Karpas-422 (cell line): ENCODE results near the gene CAMK4. TPM values are rescaled to one million over a fixed set of nuclear protein-coding genes. Genes with fewer than 3 reads are reported as not detected.
"Not testable (repeated sequence)": the region's sequence is repeated elsewhere in the genome, so short reads cannot be mapped to it uniquely, and the experiment has no call there.

Experiments
- DNase-seq: peaks from one replicate; pipeline ENCODE4 v3.0.0-alpha.2; 2015
- H2AFZ ChIP-seq: fragments of 200-600 bp; sonication (generic); 2 replicates; pipeline ENCODE4 v1.6.1; 2014; ENCODE audit warnings: antibody characterized with exemption, low read length, mixed read lengths
- H3K27ac ChIP-seq: fragments of 200-600 bp; sonication (generic); 2 replicates; pipeline ENCODE4 v1.5.1; 2014; ENCODE audit warnings: mild to moderate bottlenecking, low read length, moderate library complexity
- H3K27me3 ChIP-seq: fragments of 200-600 bp; sonication (generic); 2 replicates; pipeline ENCODE4 v1.6.1; 2014; ENCODE audit warnings: low read length, mixed read lengths
- H3K36me3 ChIP-seq: fragments of 200-600 bp; sonication (generic); 2 replicates; pipeline ENCODE4 v1.6.1; 2014; ENCODE audit warnings: low read length, mixed read lengths; ENCODE audit not compliant: insufficient read depth
- H3K4me1 ChIP-seq: fragments of 200-600 bp; sonication (generic); 2 replicates; pipeline ENCODE4 v1.6.1; 2014; ENCODE audit warnings: mild to moderate bottlenecking, low read length, mixed read lengths
- H3K4me2 ChIP-seq: fragments of 200-600 bp; sonication (generic); 2 replicates; pipeline ENCODE4 v1.6.1; 2014; ENCODE audit warnings: low read length, low read depth, mild to moderate bottlenecking; ENCODE audit not compliant: poor library complexity, severe bottlenecking
- H3K4me3 ChIP-seq: fragments of 200-600 bp; sonication (generic); 2 replicates; pipeline ENCODE4 v1.5.1; 2014; ENCODE audit warnings: mild to moderate bottlenecking, antibody characterized with exemption, low read length, mixed read lengths
- H3K79me2 ChIP-seq: fragments of 200-600 bp; sonication (generic); 2 replicates; pipeline ENCODE4 v1.6.1; 2014; ENCODE audit warnings: mild to moderate bottlenecking, low read length, mixed read lengths
- H3K9ac ChIP-seq: fragments of 200-600 bp; sonication (generic); 2 replicates; pipeline ENCODE4 v1.6.0; 2014; ENCODE audit warnings: low read length
- H3K9me2 ChIP-seq: fragments of 200-600 bp; sonication (generic), shearing (Covaris generic); replicated peaks from 2 replicates; pipeline ENCODE4 v1.6.0; 2014; ENCODE audit warnings: mild to moderate bottlenecking, low read length, moderate library complexity; ENCODE audit not compliant: insufficient read depth
- H3K9me3 ChIP-seq: fragments of 300-700, 200-600 bp; sonication (generic); 2 replicates; pipeline ENCODE4 v1.6.1; 2014; ENCODE audit warnings: low read length, mixed read lengths
- H4K20me1 ChIP-seq: fragments of 200-600 bp; sonication (generic); 2 replicates; pipeline ENCODE4 v1.6.1; 2014; ENCODE audit warnings: mild to moderate bottlenecking, antibody characterized with exemption, low read length, low read depth; ENCODE audit not compliant: insufficient read depth
- total RNA-seq: library from RNA; depleted of rRNA; stranded (reverse); fragments of >200 nt; shearing (Covaris generic); gene quantifications from 2 replicates; pipeline ENCODE4 v1.2.3, GENCODE V29; 2014; ENCODE audit warnings: low replicate concordance

The CAMK4 gene
- total RNA-seq, 1 experiment from 2014 or later = 0.04 TPM

- no peaks in the 10 kb centered on the region for H3K9me3 ChIP-seq
- no peak overlapping the region for H2AFZ ChIP-seq
- H3K4me3 ChIP-seq = no peak overlapping the region
- H3K79me2 ChIP-seq = no peaks in the 10 kb centered on the region
- H3K4me2 ChIP-seq = no peak overlapping the region
- no peaks in the 10 kb centered on the region for H3K36me3 ChIP-seq
- H3K27ac ChIP-seq = no peak overlapping the region
- H3K4me1 ChIP-seq = no peaks in the 10 kb centered on the region
- H3K9me2 ChIP-seq = no peaks in the 10 kb centered on the region
- DNase-seq = no peak
- no peak overlapping the region for H3K9ac ChIP-seq
- H3K27me3 ChIP-seq = no peaks in the 10 kb centered on the region
- no peaks in the 10 kb centered on the region for H4K20me1 ChIP-seq
Observed at GRCh38 chr5:111345731-111346130, 121.5 kb downstream of the CAMK4 start.

- Histone ChIP-seq H3K4me2 (no peak overlapping the region), H3K36me3 (no peaks in the 10 kb centered on the region), H2AFZ (no peak overlapping the region), H3K4me3 (no peak overlapping the region), H3K9me3 (no peaks in the 10 kb centered on the region), H3K27me3 (no peaks in the 10 kb centered on the region), H3K9me2 (no peaks in the 10 kb centered on the region), H3K79me2 (no peaks in the 10 kb centered on the region), H3K27ac (no peak overlapping the region), H4K20me1 (no peaks in the 10 kb centered on the region), H3K9ac (no peak overlapping the region), H3K4me1 (no peaks in the 10 kb centered on the region)
- DNase-seq = no peak
Observed at GRCh38 chr5:111347021-111347420, 122.8 kb downstream of the CAMK4 start.

DNA sequence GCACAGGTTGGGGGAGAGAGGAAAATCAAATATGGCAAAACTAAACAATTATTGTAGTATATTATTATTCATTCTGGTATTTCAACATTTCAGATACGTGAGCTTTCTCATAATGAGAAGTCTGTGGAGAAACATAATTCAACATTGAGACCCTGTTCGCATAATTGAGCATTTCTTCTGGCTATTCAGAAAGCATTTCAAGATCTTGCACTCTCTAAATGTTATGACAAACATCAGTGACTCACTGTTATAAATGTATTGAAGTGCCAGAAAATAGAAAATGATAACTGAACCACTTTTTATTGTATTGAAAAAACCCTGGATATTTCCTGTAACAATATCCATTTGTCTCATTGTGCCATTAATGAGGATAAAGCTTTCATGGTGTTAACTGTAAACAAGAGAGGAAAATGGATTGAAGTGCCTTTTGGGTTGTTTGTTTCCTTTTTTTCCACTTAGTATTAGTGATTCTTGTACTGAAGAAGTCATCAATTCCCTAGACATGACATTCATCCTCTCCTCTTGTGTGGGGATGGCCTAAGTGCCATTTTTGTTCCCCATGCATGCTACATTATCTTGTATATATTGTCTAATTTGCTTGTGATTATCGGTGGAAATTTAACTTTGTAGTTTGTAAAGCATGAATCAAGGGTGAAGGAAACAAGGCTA is 124.6 kb downstream of the CAMK4 start:
- Histone ChIP-seq H3K27me3 (no peaks in the 10 kb centered on the region), H2AFZ (no peak overlapping the region), H3K9ac (no peak overlapping the region), H3K4me3 (no peak overlapping the region), H3K79me2 (no peaks in the 10 kb centered on the region), H3K4me2 (no peak overlapping the region), H3K9me2 (no peaks in the 10 kb centered on the region), H4K20me1 (no peaks in the 10 kb centered on the region), H3K4me1 (no peaks in the 10 kb centered on the region), H3K36me3 (no peaks in the 10 kb centered on the region), H3K27ac (no peak overlapping the region), H3K9me3 (no peaks in the 10 kb centered on the region)
- no peak for DNase-seq

DNA sequence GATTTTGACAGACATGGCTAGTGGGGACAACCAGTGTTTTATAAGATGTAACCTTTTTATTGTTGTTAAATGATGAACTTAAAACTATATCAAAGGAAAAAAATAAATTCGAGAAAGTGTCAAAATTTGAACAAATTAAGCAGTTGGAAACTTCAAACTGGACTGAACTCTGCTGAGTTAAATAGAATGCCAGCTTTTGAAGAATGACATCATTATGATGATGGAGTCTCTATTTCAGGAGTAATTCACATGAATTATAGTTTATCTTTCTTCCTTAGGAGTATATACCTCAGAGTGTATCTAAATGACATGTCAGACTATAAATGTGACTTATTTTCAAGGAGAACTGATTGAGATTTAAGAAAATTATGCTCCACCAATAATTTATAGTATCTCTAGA is 125.2 kb downstream of the CAMK4 start:
- no peak overlapping the region for H3K9ac ChIP-seq
- H3K27ac ChIP-seq = no peak overlapping the region
- no peaks in the 10 kb centered on the region for H3K9me3 ChIP-seq
- no peaks in the 10 kb centered on the region for H3K9me2 ChIP-seq
- H3K4me3 ChIP-seq = no peak overlapping the region
- no peak overlapping the region for H3K4me2 ChIP-seq
- H3K36me3 ChIP-seq = no peaks in the 10 kb centered on the region
- no peak for DNase-seq
- H2AFZ ChIP-seq = no peak overlapping the region
- no peaks in the 10 kb centered on the region for H3K4me1 ChIP-seq
- H3K27me3 ChIP-seq = no peaks in the 10 kb centered on the region
- H3K79me2 ChIP-seq = no peaks in the 10 kb centered on the region
- no peaks in the 10 kb centered on the region for H4K20me1 ChIP-seq

DNA sequence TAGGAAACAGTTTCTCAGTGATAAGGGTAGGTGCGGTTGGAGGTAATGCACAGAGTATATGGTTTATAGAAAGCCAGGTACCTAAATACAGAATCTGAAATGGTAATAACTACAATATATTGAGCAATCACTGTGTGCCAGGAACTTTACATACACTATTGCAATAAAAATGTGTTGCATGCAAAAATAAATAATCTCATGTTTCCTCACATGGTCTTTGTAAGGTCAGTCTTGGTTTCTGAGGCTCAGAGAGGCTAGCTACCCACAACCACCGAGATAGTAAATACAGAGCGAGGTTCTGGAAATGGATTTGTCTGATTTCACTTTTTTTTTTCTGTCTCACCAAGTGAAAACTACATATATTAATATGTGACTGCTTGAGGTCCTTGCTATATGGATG is 128.9 kb downstream of the CAMK4 start:
- H4K20me1 ChIP-seq = no peaks in the 10 kb centered on the region
- no peaks in the 10 kb centered on the region for H3K27me3 ChIP-seq
- DNase-seq = no peak
- no peak overlapping the region for H3K4me3 ChIP-seq
- H2AFZ ChIP-seq = no peak overlapping the region
- H3K9me2 ChIP-seq = no peaks in the 10 kb centered on the region
- no peaks in the 10 kb centered on the region for H3K36me3 ChIP-seq
- no peak overlapping the region for H3K9ac ChIP-seq
- H3K4me1 ChIP-seq = no peaks in the 10 kb centered on the region
- no peaks in the 10 kb centered on the region for H3K9me3 ChIP-seq
- no peak overlapping the region for H3K4me2 ChIP-seq
- no peaks in the 10 kb centered on the region for H3K79me2 ChIP-seq
- no peak overlapping the region for H3K27ac ChIP-seq

DNA sequence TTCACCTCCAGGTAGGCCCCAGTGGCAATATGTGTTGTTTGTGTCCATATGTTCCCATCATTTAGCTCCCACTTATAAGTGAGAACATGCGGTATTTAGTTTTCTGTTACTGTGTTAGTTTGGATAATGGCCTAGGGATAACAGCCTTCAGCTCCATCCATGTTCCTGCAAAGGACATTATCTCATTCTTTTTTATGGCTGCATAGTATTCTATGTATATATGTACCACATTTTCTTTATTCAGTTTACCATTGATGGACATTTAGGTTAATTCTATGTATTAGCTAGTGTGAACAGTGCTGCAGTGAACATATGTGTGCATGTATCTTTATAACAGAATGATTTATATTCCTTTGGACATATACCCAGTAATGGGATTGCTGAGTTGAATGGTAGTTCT is 134.5 kb downstream of the CAMK4 start:
- not testable (repeated sequence) for H3K9me2 ChIP-seq, H3K79me2 ChIP-seq, H2AFZ ChIP-seq, H3K4me2 ChIP-seq, DNase-seq, H4K20me1 ChIP-seq, H3K9me3 ChIP-seq, H3K4me3 ChIP-seq, H3K27me3 ChIP-seq, H3K4me1 ChIP-seq, H3K27ac ChIP-seq, H3K9ac ChIP-seq, H3K36me3 ChIP-seq

DNA sequence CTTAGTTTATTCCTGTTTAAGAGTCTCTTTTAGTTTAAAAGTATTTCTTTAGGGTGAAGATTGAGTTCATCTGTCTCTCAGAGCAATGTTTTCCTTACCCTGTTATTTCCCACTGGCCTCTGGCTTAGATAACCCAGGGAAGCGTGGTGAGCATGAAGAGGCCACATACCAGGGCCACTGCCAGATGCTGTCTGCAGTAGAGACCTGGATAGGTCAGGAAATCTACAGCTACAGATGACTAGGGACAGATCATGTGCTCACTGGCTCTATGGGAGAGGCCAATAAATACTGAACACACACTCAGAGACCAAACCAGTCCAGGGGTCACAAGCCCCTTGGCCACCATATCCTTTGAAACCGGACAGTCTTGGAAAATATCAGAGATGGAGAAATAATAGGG is 136.0 kb downstream of the CAMK4 start:
- H3K9ac ChIP-seq = no peak overlapping the region
- H3K36me3 ChIP-seq = no peaks in the 10 kb centered on the region
- H3K79me2 ChIP-seq = no peaks in the 10 kb centered on the region
- no peak overlapping the region for H2AFZ ChIP-seq
- H3K9me2 ChIP-seq = no peaks in the 10 kb centered on the region
- no peak for DNase-seq
- H4K20me1 ChIP-seq = no peaks in the 10 kb centered on the region
- no peak overlapping the region for H3K27ac ChIP-seq
- no peak overlapping the region for H3K4me2 ChIP-seq
- H3K27me3 ChIP-seq = no peaks in the 10 kb centered on the region
- H3K4me3 ChIP-seq = no peak overlapping the region
- no peaks in the 10 kb centered on the region for H3K4me1 ChIP-seq
- H3K9me3 ChIP-seq = no peaks in the 10 kb centered on the region

- no peak overlapping the region for H3K27ac ChIP-seq
- no peak overlapping the region for H3K4me3 ChIP-seq
Observed at GRCh38 chr5:111364992-111365391, 140.8 kb downstream of the CAMK4 start.

GRCh38 chr5:111366388-111366787 is 142.2 kb downstream of the CAMK4 start:
- H3K27ac ChIP-seq = no peak overlapping the region
- H3K4me2 ChIP-seq = no peak overlapping the region
- no peaks in the 10 kb centered on the region for H3K27me3 ChIP-seq
- no peaks in the 10 kb centered on the region; the same call in 1 of the 2 replicates for H3K9me2 ChIP-seq
- no peak for DNase-seq
- H3K9me3 ChIP-seq = no peaks in the 10 kb centered on the region
- no peaks in the 10 kb centered on the region for H3K36me3 ChIP-seq
- H3K4me3 ChIP-seq = no peak overlapping the region
- H3K79me2 ChIP-seq = no peaks in the 10 kb centered on the region
- no peak overlapping the region for H2AFZ ChIP-seq
- H4K20me1 ChIP-seq = no peaks in the 10 kb centered on the region
- H3K9ac ChIP-seq = no peak overlapping the region
- H3K4me1 ChIP-seq = no peaks in the 10 kb centered on the region

More at GRCh38 chr5:111364992-111365391, 140.8 kb downstream of the CAMK4 start:
- H2AFZ ChIP-seq = no peak overlapping the region
- no peak for DNase-seq
- H4K20me1 ChIP-seq = no peaks in the 10 kb centered on the region
- no peaks in the 10 kb centered on the region for H3K27me3 ChIP-seq
- no peaks in the 10 kb centered on the region for H3K4me1 ChIP-seq
- no peaks in the 10 kb centered on the region for H3K79me2 ChIP-seq
- no peak overlapping the region for H3K4me2 ChIP-seq
- H3K9me3 ChIP-seq = no peaks in the 10 kb centered on the region
- H3K9me2 ChIP-seq = no peaks in the 10 kb centered on the region
- no peaks in the 10 kb centered on the region for H3K36me3 ChIP-seq
- no peak overlapping the region for H3K9ac ChIP-seq
